DMS 273 (cell line): Measurements from ENCODE around the gene BDNF.
"Not testable (repeated sequence)": the region's sequence is repeated elsewhere in the genome, so short reads cannot be mapped to it uniquely, and the experiment has no call there.

Experiments
- DNase-seq: peaks from one replicate; lab custom pipeline; 2025; ENCODE audit not compliant: unreplicated experiment; lab: John Stamatoyannopoulos, UW

The BDNF gene

DNA sequence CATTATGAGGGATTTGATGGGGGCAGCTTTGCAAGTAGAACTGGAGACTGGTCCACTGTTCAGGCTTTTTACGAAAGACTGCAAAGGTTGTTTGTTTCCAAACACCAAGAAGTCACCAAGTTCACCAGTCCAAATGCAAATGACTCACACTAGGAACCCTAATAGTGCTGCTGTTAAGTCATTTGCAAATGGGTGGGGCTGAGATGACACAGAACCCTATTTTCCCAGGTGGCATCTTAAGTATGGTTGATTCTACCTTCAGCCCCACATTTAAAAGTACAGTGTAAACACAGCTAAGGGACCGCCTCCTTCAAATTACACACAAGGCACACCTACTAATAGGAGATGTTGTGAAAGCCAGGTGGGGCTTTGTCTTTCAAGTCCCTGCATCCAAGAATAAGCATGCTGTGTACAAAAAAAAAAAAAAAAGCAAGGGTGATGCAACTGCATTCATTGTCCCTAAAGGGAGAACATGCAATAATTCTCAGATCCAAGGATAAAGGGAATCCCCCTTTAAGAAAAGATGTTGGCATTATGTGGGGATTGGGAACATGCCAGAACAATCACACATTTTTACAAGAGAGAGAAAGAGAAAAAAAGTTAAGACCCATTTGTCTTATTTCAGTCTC lies 27.3 kb downstream of the BDNF start:
- DNase-seq = no peak

DNA sequence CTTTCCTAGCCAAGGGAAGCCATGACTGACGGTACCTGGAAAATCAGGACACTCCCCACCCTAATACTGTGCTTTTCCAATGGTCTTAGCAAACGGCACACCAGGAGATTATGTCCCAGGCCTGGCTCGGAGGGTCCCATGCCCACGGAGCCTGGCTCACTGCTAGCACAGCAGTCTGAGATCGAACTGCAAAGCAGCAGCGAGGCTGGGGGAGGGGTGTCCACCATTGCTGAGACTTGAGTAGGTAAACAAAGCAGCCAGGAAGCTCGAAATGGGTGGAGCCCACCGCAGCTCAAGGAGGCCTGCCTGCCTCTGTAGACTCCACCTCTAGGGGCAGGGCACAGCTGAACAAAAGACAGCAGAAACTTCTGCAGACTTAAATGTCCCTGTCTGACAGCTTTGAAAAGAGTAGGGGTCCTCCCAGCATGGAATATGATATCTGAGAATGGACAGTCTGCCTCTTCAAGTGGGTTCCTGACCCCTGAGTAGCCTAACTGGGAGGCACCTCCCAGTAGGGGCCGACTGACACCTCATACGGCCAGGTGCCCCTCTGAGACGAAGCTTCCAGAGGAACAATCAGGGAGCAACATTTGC lies 34.6 kb downstream of the BDNF start:
- not testable (repeated sequence) for DNase-seq

DNA sequence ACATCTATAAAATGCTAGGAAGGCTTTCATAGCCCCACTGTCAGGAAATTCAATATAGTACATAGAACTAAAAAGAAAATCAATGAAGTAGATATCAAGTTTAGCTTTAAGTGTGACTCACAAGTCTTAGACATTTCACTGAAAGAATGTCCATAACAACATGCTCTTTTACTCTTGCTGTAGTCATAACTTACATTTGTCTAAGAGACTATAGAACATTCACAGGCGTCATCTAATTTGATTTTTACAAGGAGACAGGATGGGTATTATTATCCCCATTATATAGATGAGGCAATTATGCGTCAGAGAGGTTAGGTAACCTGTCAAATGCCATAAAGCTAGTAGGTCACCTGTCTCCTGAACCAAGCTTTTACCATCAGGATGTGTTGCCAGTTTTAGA lies 36.9 kb downstream of the BDNF start:
- no peak for DNase-seq

DNA sequence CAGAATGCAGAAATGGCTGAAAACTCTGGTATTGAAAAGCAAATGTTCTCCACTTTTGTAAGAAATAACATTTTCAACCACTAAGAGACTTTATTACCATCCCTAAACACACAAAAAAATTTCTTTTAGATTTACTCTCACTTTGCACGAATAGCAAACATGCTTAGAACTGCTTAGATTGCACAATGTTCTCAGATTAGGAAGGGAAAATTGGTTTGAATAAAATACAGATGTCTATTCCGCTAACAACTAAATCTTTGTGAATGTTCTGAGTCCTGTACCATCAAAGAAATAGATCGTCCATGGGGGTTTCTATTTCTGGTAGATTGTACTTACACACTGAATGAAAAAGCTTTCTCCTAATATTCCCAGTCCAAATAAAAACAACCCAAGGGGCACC lies 40.1 kb downstream of the BDNF start:
- DNase-seq = no peak

DNA sequence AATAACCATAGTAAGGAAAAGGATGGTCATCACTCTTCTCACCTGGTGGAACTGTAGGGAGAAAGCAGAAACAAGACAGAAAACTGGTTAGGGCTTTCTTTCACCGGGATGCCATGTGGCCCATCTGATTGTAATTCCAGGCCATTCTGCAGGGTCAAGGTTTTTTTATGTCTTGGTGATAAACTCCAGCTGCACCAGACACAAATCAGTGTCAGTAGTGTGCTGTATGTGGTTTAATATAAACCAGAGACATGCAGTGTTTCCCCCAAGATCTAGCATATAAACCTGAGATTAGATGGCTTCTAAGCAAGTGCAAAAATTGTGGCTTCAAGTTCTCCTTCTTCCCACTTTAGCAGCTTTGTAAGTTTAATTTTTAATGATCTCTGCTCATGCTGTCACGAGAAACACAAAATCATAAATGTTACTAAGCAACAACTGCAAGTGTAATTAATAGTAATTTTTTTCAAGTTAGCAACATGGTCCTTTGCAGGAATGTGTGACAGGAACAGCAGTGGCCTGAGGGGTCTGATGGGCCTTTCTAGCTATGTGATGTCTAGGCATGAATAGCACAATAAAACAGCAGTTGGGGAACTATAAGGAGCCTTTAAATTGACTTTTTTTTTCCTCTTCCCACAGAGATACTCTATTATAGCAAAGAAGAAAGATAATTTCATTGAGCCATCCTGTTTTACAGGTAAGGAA lies 41.6 kb downstream of the BDNF start:
- DNase-seq = no peak

DNA sequence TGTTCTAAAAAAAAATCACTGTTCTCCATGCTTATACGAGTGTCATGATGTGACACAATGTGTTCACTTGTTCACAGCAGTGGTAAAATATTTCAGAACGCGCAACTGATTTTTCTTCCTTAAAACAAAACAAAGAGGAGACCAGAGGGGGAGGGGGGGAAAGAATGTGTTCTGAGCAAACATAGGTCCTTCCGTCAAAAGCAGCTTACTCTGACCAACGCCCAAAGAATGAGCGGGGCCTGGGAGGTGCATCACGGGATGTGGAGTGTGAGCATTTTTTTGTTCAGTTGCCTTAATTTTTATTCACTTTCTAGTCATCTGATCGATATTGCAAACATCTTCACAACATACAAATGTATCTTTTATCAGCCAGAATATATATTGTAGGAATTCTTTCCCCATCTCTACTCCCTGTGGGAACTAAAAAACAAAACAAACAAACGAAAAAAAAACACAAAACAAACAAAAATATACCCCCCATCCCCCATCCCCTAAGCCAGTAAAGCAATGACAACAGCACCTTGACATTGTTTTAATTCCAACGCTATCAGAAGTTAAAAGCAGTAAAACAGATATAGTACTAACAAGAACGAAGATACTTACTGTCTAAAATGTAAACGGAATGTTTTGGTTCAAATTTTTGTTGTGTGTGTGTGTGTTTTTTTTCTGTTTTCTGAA lies 43.3 kb downstream of the BDNF start:
- no peak for DNase-seq

DNA sequence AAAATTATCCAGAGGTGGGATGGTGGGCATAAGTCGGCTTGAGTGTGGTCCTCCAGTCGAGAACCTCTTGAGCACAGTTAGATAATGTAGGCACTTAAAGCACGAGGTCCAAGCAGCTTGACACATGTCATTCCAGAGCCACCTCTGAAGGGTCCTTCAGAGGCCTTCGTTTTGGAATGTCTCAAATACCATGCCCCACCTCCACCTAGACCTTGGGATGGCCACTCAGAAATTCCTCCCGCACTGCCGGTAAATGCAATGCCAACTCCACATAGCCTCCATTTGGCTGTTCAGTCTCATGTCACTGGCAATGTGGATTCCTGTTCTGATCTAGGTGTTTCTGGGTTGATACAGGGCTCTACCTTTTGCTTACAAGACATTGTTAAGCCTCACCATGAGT lies 43.9 kb downstream of the BDNF start:
- no peak for DNase-seq

DNA sequence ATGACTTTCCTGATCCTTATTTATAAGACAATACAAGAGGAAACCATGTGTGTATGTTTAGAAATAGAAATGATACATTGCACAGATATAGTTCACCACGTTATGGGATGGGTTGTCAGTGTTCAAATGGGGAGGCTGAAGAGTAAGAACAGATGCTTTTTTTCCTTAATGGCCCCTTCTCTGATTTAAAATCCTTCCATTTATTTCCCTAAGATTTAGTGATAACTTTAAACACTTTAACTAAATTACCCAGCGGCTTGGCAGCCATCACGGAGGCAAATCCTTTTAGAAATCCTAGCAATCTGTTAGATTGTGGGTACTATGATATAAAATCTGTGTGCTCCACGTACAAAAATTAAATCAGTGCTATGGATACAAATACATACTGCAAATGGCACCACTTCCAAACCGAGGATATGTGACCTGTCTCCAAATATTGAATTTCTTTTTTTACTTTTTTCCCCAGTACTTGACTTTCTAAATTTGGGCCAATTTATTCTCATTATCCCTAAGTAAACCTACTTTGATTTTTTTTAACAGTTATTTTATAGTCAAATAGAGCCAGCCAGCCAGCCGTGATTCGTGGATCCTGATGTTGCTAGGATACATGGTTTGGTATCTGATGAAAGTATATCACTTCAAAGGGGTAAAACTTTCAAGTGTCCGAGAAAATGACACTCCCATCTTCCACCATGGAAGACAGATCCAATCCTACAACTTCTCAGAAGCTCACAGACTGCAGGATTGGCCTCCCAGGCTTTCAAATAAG lies 46.1 kb downstream of the BDNF start:
- DNase-seq = no peak

DNA sequence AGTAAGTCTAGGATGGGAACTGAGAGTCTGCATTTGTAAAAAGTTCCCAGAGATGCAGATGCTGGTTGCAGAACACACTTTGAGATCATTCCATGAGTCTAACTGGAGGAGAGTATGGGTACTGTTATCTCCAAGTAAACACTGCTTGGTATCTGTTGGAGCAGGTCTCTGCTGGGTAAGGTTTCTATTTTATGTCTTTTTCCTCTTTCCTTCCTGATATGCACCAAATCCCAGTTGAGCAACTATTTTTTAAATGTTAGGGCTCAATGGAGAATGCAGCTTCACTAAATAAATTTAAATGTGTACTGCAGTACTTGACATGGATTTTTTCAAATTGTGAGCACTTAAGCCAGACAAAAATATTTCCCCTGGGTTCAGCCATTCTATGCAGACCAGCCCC lies 48.5 kb downstream of the BDNF start:
- no peak for DNase-seq

DNA sequence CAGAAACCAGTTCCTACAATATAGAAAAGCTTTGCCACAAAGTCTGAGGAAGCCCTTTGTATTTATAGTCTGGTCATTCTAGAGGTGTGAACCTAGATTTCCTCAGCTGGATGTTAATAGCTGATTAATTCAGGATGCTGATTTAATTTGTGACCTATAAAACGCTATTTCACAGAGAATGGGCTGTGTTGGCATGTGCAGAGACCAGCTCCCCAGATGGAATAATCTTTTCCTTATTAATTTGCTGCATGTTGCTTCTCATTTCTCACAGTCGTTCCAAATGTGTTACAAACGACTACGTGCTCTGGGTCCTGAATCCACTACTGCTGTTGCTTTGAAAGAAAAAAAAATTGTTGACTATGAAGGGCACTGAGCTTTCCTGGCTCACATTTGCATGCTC lies 49.3 kb downstream of the BDNF start:
- no peak for DNase-seq

DNA sequence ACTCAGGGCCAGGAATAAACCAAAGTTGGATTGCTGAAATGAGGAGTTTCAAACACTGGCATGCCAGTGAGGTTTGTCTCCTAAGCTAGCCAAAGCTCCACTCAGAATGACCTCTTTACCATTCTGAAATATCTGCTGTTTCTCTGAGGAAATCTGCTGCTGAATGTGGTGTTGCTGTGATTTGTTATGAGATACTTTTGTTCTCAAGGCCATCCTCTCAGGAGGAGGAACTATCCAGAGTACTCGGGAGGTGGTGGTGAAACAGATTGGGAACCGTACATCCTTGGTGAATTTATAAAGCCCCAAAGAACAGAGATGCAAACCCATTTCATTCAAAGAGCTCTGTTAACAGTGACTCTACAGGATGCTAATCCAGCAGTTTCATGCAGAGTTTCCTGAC lies 50.5 kb downstream of the BDNF start:
- DNase-seq = no peak

DNA sequence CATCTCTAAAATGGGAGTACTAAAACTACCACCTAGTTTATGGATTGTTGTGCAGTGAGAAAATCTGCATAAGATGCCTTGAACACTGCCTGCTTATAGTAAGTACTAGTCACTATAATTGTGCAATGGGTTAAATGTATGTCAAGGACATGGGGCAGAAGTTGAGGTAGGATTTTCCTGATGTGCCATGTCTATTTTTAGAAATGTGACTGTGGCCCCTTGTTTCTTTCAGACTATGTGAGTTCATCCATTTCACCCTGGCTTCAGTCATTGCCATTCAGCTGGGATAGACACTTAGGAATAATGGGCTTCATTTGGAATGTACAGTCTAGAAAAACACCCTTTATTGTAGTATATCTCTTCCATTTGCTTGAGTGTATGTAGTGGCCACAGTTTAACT lies 51.4 kb downstream of the BDNF start:
- DNase-seq = no peak

DNA sequence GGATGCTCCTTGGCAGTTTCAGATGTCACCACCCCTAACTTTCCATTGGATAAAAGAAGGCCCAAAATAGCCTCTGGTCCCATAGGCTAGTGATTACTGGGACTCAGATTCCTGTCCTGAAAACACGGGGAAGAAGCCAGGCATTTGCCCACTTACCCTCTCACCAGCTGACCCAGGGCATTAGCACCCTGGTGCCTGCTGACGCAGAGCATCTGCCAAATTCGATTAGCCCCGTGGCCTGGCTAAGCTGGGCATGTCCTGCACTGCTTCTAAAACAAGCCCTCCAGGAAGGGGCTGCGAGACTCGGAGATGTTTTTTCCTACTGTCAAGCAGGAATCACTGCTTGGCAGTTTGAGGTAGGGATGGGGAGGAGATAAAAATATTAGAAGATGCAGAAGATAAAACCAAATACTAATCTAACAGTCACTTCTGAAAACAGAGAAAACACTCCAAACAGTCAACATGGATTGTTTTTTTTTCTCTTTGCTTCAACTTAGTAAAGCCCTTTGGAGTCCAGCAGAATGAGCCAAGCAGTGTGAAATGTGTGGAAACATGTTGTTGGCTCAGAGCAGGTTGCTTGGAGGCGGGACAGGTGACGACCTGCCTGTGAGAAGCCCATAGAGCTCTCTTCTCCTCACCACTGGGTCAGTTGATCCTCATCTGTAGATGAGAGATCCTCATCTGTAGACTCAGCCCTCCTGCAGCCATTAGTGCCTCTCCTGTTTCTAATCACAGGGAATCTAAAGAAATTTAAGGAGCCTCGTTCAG lies 54.0 kb downstream of the BDNF start:
- no peak for DNase-seq

DNA sequence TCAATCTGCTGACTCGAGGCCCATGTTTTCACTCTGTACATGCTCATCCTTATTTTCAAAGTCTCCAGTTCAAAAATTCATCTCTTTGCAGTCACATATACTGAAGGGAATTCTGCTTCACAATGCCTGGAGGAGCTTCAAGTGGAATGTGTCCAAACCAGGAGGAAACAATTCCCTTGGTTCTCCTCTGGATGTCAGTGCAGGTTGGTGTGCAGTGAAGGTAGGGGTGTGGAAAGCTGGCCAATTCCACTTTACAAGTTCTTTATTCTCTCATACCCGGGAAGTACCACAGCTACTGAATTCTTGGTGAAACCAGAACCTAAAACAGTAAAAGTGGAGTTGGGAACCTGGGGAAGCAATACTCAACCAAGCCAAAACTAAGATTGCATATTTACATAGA lies 57.3 kb downstream of the BDNF start:
- no peak for DNase-seq

DNA sequence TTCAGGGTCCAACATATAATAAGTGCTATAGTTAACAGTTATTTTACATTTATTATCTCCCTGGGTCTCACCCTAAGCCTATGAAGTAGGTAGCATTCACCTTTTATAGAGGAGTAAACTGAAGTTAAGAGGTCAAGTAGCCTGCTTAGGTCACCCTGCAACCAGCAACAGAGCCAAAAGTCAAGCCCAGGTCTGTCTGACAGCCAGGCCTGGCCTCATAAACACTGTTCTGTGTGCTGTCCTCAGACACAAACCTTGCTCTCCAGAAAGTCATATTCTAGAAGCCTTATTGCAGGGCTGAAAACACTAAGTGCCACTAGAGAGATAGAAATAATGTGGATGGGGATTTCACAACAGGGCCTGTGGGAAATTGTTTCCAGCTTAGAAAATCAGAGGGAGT lies 59.3 kb downstream of the BDNF start:
- DNase-seq = no peak

DNA sequence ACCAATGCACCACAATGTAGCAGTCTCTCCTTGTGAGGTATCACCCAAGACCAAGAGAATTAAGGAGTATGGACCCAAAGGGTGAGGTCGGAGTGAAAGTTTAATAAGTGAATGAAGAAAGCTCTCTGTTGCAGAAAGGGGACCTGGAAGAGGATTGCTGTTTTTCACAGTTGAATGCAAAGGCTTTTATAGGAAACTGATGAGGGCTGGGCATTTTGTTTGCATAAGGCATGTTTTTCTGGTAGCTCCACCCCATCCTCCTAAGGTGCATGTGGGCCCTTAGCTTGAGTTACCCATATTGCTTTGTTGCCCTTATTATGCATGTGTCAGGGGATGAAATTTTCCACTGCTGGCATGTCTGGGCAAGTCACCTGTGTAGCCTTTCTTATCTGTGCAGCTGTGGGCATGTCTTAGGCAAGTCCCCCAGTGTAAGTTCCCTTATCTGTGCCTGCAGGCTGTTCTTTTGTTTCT lies 64.7 kb downstream of the BDNF start:
- no peak for DNase-seq

DNA sequence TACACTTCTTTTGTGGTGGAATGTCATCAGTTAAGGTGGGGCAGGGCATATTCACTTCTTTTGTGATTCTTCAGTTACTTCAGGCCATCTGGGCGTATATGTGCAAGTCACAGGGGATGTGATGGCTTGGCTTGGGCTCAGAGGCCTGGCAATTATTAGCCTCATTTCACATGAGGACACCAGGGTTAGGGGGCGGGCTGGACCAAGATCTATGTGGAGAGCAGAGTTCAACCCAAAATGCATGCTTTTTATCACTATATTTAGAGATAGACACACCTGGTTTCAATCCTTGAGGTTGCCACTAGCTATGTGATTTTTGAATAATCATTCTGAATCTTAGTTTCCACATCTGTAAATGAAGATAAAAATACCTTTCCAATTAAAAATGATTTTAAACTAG lies 65.5 kb downstream of the BDNF start:
- DNase-seq = not testable (repeated sequence)

DNA sequence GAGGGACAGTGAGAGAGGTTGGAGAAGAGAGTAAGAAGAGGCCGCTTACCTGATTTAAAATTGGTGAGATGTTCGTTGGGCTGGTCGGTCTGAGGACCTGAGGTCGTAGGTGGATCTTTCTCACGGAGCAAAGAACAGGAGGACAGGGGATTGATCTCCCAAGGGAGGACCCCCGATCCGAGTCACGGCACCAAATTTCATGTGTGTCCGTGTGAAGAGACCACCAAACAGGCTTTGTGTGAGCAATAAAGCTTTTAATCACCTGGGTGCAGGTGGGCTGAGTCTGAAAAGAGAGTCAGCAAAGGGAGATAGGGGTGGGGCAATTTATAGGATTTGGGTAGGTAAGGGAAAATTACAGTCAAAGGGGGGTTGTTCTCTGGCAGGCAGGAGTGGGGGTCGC lies 66.0 kb downstream of the BDNF start:
- DNase-seq = not testable (repeated sequence)

DNA sequence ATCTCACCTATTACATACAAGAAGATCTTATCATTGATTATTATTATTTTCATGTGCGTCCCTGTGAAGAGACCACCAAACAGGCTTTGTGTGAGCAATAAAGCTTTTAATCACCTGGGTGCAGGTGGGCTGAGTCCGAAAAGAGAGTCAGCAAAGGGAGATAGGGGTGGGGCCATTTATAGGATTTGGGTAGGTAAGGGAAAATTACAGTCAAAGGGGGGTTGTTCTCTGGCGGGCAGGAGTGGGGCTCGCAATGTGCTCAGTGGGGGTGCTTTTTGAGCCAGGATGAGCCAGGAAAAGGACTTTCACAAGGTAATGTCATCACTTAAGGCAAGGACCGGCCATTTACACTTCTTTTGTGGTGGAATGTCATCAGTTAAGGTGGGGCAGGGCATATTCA lies 71.2 kb downstream of the BDNF start:
- DNase-seq = not testable (repeated sequence)

DNA sequence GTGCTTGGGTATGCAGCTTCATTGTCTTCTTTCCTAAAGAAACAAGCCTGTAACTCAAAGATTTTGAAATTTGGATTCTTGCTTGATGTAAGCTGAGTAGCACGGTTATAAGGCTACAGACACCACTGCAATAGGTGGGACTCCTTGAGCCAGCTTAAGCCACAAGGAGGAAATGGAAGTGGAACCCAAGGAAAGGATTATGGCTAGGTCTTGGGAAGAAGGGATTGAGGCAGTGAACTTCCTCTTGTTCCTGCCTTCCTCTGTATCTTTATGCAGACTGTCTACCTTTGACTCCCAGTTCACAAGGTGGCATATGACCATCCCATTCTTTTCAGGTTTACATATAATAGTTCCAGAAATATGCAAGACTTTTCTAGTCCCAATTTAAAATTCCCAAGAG lies 72.3 kb downstream of the BDNF start:
- no peak for DNase-seq
